GM21723 (cell line): ENCODE measurements around the gene IL18R1.
A peak's percentile ranks its signal among the peaks of the same experiment; 100 is the strongest.

Source experiments
- ATAC-seq: cut with Tn5 transposase; IDR thresholded peaks from one replicate; pipeline ENCODE4 v1.9.1; 2021; ENCODE audit warnings: mild to moderate bottlenecking, moderate library complexity; ENCODE audit not compliant: unreplicated experiment

The IL18R1 gene

DNA sequence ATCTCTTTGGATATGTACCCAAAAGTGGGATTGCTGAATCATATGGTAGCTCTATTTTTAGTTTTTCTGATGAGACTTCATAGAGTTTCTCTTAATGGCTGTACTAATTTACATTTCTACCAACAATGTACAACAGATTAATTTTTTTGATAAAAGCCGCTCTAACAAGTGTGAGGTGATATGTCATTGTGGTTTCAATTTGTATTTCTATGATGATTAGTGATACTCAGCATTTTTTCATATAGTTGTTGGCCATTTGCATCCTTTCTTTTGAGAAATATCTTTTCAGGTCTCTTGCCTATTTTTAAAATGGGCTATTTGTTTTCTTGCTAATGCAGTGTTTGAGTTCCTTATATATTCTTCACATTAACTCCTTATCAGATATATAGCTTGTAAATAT lies 71.7 kb downstream of the IL18R1 start:
- ATAC-seq: no peak

DNA sequence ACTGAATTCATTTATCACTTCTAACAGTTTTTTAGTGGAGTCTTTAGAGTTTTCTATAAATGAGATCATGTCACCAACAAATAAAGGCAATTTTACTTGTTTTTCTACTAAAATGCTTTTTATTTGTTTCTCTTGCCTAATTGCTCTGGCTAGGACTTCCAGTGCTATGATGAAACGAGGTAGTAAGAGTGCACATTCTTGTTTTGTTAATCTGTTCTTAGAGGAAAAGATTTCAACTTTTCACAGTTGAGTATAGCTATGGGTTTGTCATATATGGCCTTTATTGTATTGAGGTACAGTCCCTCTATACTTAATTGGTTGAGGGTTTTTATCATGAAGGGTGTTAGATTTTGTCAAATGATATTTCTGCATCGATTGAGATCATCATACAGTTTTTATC lies 73.0 kb downstream of the IL18R1 start:
- no peak for ATAC-seq

DNA sequence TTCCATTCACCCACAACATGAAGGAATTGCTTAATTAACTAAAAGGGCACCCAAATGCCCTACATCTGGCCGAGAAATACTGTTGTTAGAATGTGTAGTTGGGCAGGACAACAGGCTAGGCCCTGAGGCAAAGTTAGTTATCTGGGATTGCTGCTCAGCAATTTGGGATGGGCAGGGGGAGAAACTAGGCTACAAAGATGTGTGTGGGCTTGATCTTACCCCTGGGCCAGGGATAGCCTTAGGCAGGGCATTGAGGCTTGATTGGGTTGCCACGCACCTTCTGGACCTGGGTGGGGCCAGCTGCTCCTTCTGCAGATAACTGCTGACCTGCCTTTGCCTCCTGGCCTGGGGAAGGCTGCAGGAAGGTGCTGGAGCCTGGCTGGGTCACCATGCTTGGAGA lies 76.8 kb downstream of the IL18R1 start:
- no peak for ATAC-seq

DNA sequence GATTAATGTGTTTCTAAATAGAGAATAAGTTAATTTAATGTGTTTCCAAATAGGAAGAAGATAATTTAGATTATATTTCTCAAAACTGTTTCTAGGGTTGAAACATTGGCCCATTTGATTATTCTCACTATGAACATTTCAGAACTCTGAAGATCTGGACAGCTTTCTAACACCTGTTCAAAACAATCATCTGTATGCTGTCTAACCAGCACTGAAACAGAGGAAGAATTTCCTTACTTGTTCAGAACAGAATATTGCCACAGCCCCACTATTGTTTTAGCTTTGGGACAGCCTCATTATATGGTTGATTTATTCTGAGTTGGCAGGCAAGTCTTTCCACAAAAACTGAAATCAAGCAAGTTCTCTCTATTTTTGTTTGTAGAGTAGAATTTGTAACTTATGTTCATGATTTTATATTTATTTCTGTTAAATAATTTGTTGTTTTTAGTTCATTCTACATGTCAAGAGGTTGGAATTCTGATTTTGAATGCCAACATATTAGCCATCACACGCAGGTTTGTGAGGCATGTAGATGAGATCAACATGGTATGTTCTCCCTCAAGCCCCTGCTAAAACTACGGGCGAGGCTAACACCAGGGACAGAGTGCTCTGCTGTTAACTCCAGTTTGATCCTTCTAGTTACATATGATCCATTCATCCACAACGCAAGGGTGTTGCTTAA lies 78.5 kb downstream of the IL18R1 start:
- no peak for ATAC-seq

DNA sequence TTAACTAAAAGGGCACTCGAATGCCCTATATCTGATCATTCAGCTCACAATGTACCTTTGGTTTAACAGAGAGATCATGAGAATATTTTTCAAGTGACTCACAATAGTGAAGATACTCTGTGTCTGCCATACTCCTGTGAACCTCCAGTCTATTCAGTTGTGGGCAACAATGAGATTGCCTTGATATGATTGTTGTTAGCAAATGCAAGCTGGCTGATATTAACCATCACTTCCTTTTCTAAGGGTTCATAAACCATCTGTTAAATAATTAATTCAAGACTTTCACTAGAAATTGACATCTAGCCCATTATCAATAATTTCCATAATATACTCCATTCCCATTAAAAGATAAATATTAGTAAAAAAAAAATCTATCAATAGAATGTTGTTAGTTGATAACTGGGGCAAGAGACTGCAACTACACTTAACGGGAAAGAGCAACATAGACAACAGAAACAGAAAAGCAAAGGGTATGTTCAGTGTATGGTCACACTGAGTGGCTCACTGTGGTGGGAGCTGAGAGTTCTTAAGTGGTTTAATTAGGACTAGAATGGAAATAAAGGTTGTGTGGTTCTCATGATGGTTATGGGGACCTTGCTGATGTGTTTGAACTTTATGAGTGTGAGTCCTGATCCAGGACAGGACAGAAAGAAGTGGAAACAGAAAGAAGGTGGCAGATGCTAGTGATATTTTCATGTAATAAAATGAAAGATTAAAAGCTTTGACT lies 79.2 kb downstream of the IL18R1 start:
- peak; percentile 64 for ATAC-seq

DNA sequence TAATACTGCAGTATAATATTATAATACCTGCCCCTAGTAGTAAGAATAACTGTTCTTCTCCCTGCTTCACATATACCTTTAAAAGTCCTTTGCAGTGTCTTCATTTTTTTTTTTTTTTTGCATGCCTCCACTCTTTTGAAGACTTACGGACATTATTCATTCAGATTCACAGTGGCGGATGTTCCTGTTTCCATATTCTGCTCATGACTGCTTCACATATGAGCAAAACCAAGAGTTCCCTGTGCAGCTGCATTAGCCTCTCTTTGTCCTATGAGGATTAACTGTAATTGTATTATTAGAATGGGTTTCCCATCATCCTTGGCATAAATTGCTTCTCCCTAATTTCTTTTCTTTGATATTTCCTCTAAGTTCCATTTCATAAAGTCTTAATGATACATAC lies 80.1 kb downstream of the IL18R1 start:
- no peak for ATAC-seq

DNA sequence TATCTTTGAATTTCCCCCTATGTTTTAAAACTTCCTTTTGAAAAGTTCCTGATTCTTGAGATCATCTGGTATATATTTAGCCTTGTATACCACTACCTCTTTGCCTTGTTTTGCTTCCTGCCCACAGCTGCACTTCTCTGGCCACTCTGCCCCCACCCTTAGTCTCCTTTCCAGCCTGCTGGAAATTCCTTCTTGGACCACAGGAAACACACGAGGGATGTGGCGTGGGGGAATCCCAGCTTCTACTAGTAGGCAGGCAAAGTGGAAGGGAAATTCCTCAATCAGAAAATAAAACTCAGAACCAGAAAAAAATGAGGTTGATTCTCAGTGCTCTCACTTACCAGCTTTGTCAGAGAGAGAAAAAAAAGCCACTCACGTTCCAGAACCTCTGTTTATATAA lies 80.7 kb downstream of the IL18R1 start:
- peak; percentile 56 for ATAC-seq

DNA sequence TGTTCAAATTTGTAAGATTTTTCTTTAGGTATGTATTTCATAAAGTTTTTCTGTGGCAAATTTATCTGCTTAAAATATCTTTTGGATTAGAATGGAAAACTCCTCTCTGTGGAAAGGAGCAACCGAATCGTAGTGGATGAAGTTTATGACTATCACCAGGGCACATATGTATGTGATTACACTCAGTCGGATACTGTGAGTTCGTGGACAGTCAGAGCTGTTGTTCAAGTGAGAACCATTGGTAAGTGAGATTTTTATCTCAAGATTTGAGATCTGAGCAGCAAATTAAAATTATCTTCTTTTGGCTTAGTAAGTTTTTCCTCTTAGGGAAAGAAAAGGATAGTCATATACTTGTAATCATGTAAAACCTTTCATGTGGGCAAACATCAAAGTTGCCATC lies 81.5 kb downstream of the IL18R1 start:
- ATAC-seq: no peak

DNA sequence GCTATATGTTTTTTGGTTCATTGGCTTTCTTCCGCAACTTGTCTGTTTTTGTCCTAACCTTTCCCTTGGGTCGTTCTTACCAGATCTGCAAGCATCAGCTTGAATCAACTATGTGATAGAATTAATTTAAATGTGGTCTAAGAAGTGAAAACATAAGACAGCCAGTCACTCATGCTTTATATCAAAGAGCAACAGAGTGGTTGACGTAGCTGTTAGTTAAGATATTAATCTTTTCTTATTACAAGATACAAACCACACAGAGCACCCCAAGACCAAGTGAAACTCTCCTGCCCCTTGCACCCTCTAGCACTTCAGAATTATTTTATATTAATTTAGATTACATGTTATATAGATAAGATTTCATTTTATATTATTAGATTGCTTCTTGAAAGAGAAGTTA lies 82.5 kb downstream of the IL18R1 start:
- ATAC-seq: no peak

DNA sequence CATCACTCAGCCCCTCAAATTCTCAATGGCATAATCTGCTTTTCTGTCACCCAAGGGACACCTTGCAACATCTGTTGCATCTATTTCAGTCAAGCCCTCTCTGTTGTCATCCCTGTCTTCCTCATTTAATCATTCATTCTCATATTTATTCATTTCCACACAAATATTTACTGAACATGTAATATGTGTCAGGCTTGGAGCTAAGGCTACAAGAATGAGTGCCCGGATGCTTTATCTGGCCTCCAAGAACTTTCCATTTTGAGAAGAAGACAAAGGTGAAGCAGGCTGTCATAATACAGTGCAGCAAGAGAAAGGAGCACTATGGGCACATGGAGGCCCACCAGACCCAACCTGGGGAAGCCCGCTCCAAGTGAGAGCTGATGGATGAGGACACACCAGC lies 83.0 kb downstream of the IL18R1 start:
- no peak for ATAC-seq

DNA sequence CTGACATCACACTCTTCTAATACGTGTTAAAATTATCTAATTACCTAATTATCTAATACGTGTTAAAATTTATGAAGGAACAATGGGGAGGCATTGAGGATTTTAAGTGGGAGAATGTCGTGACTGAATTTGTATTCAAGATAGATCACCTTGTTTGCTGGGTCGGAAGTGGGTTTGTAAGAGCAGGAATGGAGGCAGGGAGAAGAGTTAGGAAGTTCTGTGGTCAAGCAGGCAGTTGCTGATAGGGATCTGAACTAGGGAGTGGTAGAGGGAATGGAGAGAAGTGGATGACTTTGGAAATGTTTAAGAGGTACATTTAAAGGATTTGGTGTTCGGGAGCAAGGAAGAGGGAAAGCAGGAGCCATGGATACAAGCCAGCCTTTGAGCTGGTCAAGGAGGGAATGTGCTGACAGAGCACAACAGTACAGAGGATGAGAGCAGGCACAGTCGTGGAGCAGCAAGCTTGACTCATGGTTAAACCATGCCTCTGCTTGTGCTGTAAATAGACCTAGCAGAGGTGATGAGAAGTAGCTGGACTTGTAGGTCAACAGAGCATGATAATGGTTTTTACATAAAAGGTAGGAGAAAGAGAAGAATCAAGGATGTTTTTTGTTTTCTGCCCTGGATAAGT lies 83.6 kb downstream of the IL18R1 start:
- no peak for ATAC-seq

DNA sequence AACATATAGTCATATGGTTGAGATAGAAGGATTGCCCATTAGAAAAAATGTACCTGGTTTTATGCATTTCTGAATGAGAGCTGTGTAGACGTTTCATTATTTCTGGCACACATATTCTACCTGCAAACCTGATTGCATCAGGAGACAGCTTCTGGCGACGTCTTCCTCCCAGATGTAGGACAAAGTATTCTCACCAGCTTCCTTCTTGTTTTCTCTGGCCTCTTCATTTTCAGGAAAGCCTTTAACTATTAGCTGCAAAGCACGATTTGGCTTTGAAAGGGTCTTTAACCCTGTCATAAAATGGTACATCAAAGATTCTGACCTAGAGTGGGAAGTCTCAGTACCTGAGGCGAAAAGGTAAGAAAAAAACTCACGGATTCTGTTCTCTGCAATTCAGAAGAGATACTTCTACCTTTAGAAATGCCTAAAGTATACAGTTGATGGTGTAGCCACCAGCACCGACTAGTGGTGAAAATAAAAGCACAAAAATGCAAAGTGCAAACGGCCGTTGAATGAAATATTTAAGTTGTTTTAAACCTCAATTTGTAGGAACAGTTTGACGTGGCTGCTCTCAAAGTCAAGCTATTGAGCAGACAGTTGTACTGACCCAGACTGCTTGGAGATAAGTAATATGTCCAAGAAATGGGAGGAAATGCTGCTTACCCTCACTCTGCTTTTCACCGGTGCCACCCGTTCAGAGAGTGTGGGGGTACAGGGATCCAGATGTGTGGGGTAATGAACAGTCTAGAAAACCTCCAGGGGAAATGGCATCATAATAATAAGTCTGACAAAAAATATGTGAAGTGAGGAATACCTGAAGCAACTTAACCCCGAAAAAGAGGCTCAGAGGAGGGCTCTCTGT lies 87.6 kb downstream of the IL18R1 start:
- ATAC-seq: peak; percentile 88

DNA sequence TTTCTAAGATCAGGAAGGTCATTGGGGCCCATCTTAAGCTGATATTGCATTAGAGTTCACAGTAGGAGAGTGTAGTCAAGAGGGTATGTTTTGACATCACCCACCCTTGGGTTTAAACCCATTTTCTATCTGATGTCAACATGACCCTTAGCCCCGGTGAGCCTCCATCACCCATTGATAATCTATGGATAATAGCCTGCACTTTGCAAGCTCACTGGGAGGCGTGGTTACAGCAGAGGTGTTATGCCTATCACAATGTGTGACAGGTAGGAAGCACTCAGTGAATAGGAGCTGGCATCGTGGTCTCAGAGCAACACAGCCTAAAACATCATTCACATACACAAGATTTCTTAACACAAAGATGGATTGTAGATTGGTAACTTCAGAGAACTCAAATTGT lies 88.6 kb downstream of the IL18R1 start:
- ATAC-seq: no peak

DNA sequence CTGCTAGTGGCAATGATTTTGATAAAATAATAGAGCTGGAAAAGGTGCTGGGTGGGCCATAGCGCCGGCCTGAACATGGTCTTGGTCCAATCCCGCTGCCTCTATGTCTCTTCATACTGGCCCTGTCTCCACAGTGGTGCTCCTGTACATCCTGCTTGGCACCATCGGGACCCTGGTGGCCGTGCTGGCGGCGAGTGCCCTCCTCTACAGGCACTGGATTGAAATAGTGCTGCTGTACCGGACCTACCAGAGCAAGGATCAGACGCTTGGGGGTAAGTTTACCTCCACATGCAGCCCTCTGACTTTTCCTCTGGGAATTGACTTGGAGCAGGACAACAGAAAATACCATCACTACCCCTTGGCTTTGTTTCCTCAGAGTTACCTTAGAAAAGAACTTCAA lies 91.3 kb downstream of the IL18R1 start:
- no peak for ATAC-seq
